GM12875 (cell line): Measurements from ENCODE around the gene OR51M1.
"Not testable (repeated sequence)": the region's sequence is repeated elsewhere in the genome, so short reads cannot be mapped to it uniquely, and the experiment has no call there.

Source experiments
- H3K4me3 ChIP-seq: one replicate; pipeline ENCODE4 v1.5.1; 2011; ENCODE audit warnings: low read depth, low read length, control low read depth
- CTCF ChIP-seq: IDR thresholded peaks from 2 replicates; pipeline ENCODE4 v1.5.1; 2011; ENCODE audit warnings: low read depth, mild to moderate bottlenecking, control low read depth, inconsistent platforms, low read length, moderate library complexity, borderline replicate concordance; ENCODE audit not compliant: insufficient read depth

The OR51M1 gene

GRCh38 chr11:5348551-5349194 is 34.9 kb upstream of the OR51M1 start:
- no peak for TF ChIP-seq CTCF
- H3K4me3 ChIP-seq = no peak overlapping the region

GRCh38 chr11:5349550-5349949 is 34.1 kb upstream of the OR51M1 start:
- TF ChIP-seq CTCF = no peak

GRCh38 chr11:5351208-5351607 is 32.4 kb upstream of the OR51M1 start, which contains the start of gene OR51B6:
Gene OR51B6, plus strand, starts transcription at chr11:5351508. Its CDS starts 0 bp downstream, at chr11:5351508.
- no peak within 1 kb of the TSS for H3K4me3 ChIP-seq
- TF ChIP-seq CTCF = no peak

More at GRCh38 chr11:5349550-5349949, 34.1 kb upstream of the OR51M1 start:
- no peak overlapping the region for H3K4me3 ChIP-seq

- H3K4me3 ChIP-seq = not testable (repeated sequence)
These were observed 27.6 kb upstream of the OR51M1 start for GRCh38 chr11:5356031-5356430.

- no peak for TF ChIP-seq CTCF
- H3K4me3 ChIP-seq = no peak overlapping the region
These were observed 21.5 kb upstream of the OR51M1 start for GRCh38 chr11:5362017-5362625.

- no peak for TF ChIP-seq CTCF
- H3K4me3 ChIP-seq = no peak overlapping the region
These were observed 19.9 kb upstream of the OR51M1 start for GRCh38 chr11:5363679-5364078.

GRCh38 chr11:5364214-5364613 is 19.4 kb upstream of the OR51M1 start:
- no peak for TF ChIP-seq CTCF
- H3K4me3 ChIP-seq = no peak overlapping the region

- H3K4me3 ChIP-seq = not testable (repeated sequence)
These were observed 17.2 kb upstream of the OR51M1 start for GRCh38 chr11:5366365-5366764.
